K562 (cell line): Measurements from ENCODE around the gene SLC8A2. TPM values are rescaled to one million over a fixed set of nuclear protein-coding genes. Genes with fewer than 3 reads are reported as not detected.

ENCODE experiments used
- ATF6 ChIP-seq: sonication (generic); formaldehyde crosslinking; IDR thresholded peaks from 2 replicates; pipeline ENCODE4 v1.4.0; 2020; ENCODE audit warnings: mild to moderate bottlenecking, missing genetic modification reagents
- CHD4 ChIP-seq: fragments of 200-600 bp; sonication (generic); IDR thresholded peaks from 3 replicates; pipeline ENCODE4 v1.6.1; 2012; ENCODE audit warnings: low read depth, mild to moderate bottlenecking, mixed read lengths, low read length, inconsistent platforms; ENCODE audit not compliant: insufficient read depth, insufficient replicate concordance, poor library complexity, severe bottlenecking
- KLF13 ChIP-seq: fragments of 450-650 bp; IDR thresholded peaks from 2 replicates; pipeline ENCODE4 v1.6.1; 2016; ENCODE audit warnings: missing genetic modification characterization, low read depth, mild to moderate bottlenecking, missing compliant biosample characterization, moderate library complexity, borderline replicate concordance
- MTA2 ChIP-seq: fragments of 450-650 bp; IDR thresholded peaks from 2 replicates; pipeline ENCODE4 v1.6.1; 2016; ENCODE audit warnings: low read depth
- SP2 ChIP-seq: IDR thresholded peaks from 2 replicates; pipeline ENCODE4 v1.6.1; 2011; ENCODE audit warnings: mild to moderate bottlenecking, low read depth, low read length, moderate library complexity; ENCODE audit not compliant: poor library complexity, severe bottlenecking; ENCODE audit errors: extremely low read depth
- SRSF9 ChIP-seq: fragments of 200-400 bp; formaldehyde crosslinking; IDR thresholded peaks from 2 replicates; pipeline ENCODE4 v1.6.1; 2017; ENCODE audit warnings: low read depth, low read length, borderline replicate concordance
- TAF15 ChIP-seq: fragments of 200-400 bp; formaldehyde crosslinking; IDR thresholded peaks from 2 replicates; pipeline ENCODE4 v1.6.1; 2017; ENCODE audit warnings: mild to moderate bottlenecking, low read depth, low read length, moderate library complexity
- XRCC3 ChIP-seq: fragments of 450-650 bp; IDR thresholded peaks from 2 replicates; pipeline ENCODE4 v1.6.1; 2017; ENCODE audit warnings: mild to moderate bottlenecking, moderate library complexity
- ZBTB40 ChIP-seq, 2 experiments: fragments of 450-650 bp in 1 of 2; sonication (generic) in 1 of 2; formaldehyde crosslinking in 1 of 2; IDR thresholded peaks; 2 replicates each; pipeline versions ENCODE4 v1.7.1 to v1.9.0; 2016 to 2022; ENCODE audit warnings: inconsistent platforms in 1 of 2, mild to moderate bottlenecking in 1 of 2, missing genetic modification reagents in 1 of 2
- ZFP36 ChIP-seq: fragments of 150-350 bp; IDR thresholded peaks from 2 replicates; pipeline ENCODE4 v1.6.1; 2018; ENCODE audit warnings: low read length, low read depth; ENCODE audit not compliant: partially characterized antibody
- ZNF146 ChIP-seq: IDR thresholded peaks from one replicate; pipeline ENCODE4 v1.6.1; 2018; ENCODE audit warnings: missing compliant biosample characterization; ENCODE audit not compliant: unreplicated experiment
- ZNF707 ChIP-seq: fragments of 250-450 bp; sonication (Bioruptor Pico); conservative IDR thresholded peaks from 2 replicates; pipeline ENCODE4 v1.8.0; 2022; ENCODE audit warnings: inconsistent platforms, mild to moderate bottlenecking, moderate library complexity
- ZNF778 ChIP-seq: fragments of 450-650 bp; formaldehyde crosslinking; IDR thresholded peaks from 2 replicates; pipeline ENCODE4 v1.4.0; 2020; ENCODE audit warnings: mild to moderate bottlenecking, moderate library complexity
- polyA plus RNA-seq, 8 experiments: library from polyadenylated mRNA; depleted of rRNA in 4 of 8; stranded (reverse) in 5 of 8; unstranded in 3 of 8; fragments of >200 nt; fragmentation: Nextera tagmentation in 2 of 8; fragmentation: Illumina TruSeq in 1 of 8; extraction: Ambion mirVana in 2 of 8; extraction: Trizol in 1 of 8; gene quantifications; 2 replicates each; pipeline versions ENCODE4 v1.2.1 to v1.2.3, GENCODE V29; 2011 to 2014; ENCODE audit warnings: inconsistent platforms in 1 of 8, missing spikeins in 1 of 8
- total RNA-seq, 7 experiments: library from RNA; depleted of rRNA in 6 of 7; stranded (reverse); fragments of >200 nt in 6 of 7; fragmentation: Illumina TruSeq in 2 of 7; extraction: Trizol in 2 of 7; gene quantifications; 2 replicates each; pipeline versions ENCODE4 v1.2.1 to v1.2.3, GENCODE V29; 2011 to 2021; ENCODE audit warnings: low replicate concordance in 1 of 7
- TF ChIP-seq, protein P1 (sequence below): fragments of 450-650 bp; IDR thresholded peaks from 2 replicates; pipeline ENCODE4 v1.6.1; 2017; ENCODE audit warnings: mild to moderate bottlenecking, moderate library complexity

The SLC8A2 gene
- total and polyA plus RNA-seq, 9 of the 15 experiments (the other 6 are each of a cell fraction or from before 2014, with no cell fraction given) = 0.07 to 0.66 (median 0.24) TPM; not detected in 3

DNA sequence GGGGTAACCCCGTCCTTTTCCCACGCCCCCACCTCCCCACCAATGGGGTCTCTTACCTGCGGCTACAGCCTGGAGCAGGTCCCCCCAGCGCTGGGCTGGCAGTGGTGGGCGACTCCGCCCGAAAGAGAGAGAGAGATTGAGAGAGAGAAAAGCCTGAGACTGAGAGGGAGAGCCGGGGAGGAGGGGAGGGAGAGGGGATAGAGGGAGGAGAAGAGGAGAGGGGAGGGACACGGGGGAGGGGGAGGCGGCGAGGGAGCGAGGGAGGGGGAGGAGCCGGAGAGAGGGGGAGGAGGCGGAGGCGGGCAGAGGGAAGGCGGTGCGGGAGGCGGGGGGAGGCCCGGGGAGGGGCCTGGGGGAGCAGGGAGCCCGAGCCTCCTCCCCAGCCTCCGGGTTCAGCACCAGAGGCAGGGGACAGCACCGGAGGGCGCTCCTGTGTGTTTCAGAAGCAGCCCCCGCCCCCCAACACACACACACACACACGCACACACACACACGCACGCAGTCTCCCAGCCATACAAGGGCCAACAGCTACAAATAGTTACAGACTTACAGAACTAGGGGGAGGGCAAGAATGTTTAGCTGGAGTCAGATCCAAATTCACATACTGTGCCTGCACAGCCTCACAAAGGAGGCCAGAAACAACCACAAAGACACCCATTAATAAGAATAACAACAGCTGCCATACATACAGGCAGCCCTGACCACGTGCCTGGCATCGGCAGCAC, at the start of gene SLC8A2 (continued):
- TF ChIP-seq ZBTB40 (IDR thresholded peaks at IDR 0.05) (peak; percentile 54), ZBTB40 (CRISPR knock-in tag; IDR thresholded peaks at IDR 0.05) (peak; percentile 57), XRCC3 (no peak), SP2 (no peak), ZFP36 (no peak), ZNF707 (CRISPR knock-in tag) (no peak), TAF15 (no peak), SRSF9 (no peak), ZNF778 (CRISPR knock-in tag) (no peak), ZNF146 (CRISPR knock-in tag) (no peak), CHD4 (no peak), ATF6 (CRISPR knock-in tag) (0 out of 2 replicates have a peak, but pooled peaks have one; percentile 58), KLF13 (tag) (peak; percentile 84), MTA2 (no peak)
- TF ChIP-seq, protein P1, sequence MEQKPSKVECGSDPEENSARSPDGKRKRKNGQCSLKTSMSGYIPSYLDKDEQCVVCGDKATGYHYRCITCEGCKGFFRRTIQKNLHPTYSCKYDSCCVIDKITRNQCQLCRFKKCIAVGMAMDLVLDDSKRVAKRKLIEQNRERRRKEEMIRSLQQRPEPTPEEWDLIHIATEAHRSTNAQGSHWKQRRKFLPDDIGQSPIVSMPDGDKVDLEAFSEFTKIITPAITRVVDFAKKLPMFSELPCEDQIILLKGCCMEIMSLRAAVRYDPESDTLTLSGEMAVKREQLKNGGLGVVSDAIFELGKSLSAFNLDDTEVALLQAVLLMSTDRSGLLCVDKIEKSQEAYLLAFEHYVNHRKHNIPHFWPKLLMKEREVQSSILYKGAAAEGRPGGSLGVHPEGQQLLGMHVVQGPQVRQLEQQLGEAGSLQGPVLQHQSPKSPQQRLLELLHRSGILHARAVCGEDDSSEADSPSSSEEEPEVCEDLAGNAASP = no peak
